Uterus (tissue), 4 donors: ENCODE measurements around the gene FOXO4. TPM values are rescaled to one million over a fixed set of nuclear protein-coding genes. Genes with fewer than 3 reads are reported as not detected.
"Not testable (repeated sequence)": the region's sequence is repeated elsewhere in the genome, so short reads cannot be mapped to it uniquely, and the experiment has no call there.

ENCODE experiments used
- DNase-seq, 2 donors: peaks; one replicate each; pipeline ENCODE4 v3.0.0-alpha.2; 2019 to 2020
- H3K27ac ChIP-seq, 2 donors: fragments of 200-600 bp; sonication (generic); 1 replicate in 1 of 2; 2 replicates in 1 of 2; pipeline ENCODE4 v1.5.1; 2016 to 2018
- H3K27me3 ChIP-seq, 2 donors: fragments of 200-600 bp; sonication (generic); one replicate each; pipeline ENCODE4 v1.5.1; 2018 to 2019; ENCODE audit warnings: control low read depth in 1 of 2
- H3K36me3 ChIP-seq, 2 donors: fragments of 200-600 bp; sonication (generic); one replicate each; pipeline ENCODE4 v1.5.1; 2019; ENCODE audit warnings: control low read depth in 1 of 2
- H3K4me1 ChIP-seq, 2 donors: fragments of 200-600 bp; sonication (generic); one replicate each; pipeline ENCODE4 v1.5.1; 2018 to 2019; ENCODE audit warnings: control low read depth in 1 of 2
- H3K4me3 ChIP-seq, 2 donors: fragments of 200-600 bp; sonication (generic); 1 replicate in 1 of 2; 2 replicates in 1 of 2; pipeline ENCODE4 v1.5.1; 2018 to 2019; ENCODE audit warnings: mild to moderate bottlenecking in 1 of 2
- H3K9me3 ChIP-seq, 2 donors: fragments of 200-600 bp; sonication (generic); one replicate each; pipeline ENCODE4 v1.5.1; 2019; ENCODE audit warnings: control low read depth in 1 of 2
- POLR2A ChIP-seq, 2 donors: fragments of 450-650 bp; IDR thresholded peaks; one replicate each; pipeline ENCODE4 v1.6.1; 2016; ENCODE audit warnings: antibody characterized with exemption in 2 of 2, mild to moderate bottlenecking in 1 of 2, moderate library complexity in 1 of 2
- intact Hi-C: fragments of 100-400 bp; cut with DNase I; formaldehyde crosslinking; loops from one replicate; pipeline ENCODE4 v1.15.1; 2023; ENCODE audit warnings: low total_unique reads
- total RNA-seq, 4 donors: library from RNA; depleted of rRNA in 3 of 4; stranded (reverse); fragments of >200 nt in 3 of 4; gene quantifications; one replicate each; pipeline versions ENCODE4 v1.1.0 to v1.2.4, GENCODE V29; 2014 to 2023
- TF ChIP-seq, protein P1 (sequence below), 4 experiments: fragments of 200-600 bp in 2 of 4; fragments of 450-650 bp in 2 of 4; sonication (generic) in 2 of 4; IDR thresholded peaks; one replicate each; pipeline ENCODE4 v1.5.1; 2016 to 2019; ENCODE audit warnings: antibody characterized with exemption in 4 of 4, mild to moderate bottlenecking in 2 of 4, moderate library complexity in 1 of 4
- donor health status: DM: yes; HTN: yes; CAD: no.

Gene FOXO4, protein sequence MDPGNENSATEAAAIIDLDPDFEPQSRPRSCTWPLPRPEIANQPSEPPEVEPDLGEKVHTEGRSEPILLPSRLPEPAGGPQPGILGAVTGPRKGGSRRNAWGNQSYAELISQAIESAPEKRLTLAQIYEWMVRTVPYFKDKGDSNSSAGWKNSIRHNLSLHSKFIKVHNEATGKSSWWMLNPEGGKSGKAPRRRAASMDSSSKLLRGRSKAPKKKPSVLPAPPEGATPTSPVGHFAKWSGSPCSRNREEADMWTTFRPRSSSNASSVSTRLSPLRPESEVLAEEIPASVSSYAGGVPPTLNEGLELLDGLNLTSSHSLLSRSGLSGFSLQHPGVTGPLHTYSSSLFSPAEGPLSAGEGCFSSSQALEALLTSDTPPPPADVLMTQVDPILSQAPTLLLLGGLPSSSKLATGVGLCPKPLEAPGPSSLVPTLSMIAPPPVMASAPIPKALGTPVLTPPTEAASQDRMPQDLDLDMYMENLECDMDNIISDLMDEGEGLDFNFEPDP
- total RNA-seq, result 10 to 100 TPM in 2 of 4 donors, 1 to 10 TPM in 2; 7.9 to 40.6 (median 10.1) TPM

DNA sequence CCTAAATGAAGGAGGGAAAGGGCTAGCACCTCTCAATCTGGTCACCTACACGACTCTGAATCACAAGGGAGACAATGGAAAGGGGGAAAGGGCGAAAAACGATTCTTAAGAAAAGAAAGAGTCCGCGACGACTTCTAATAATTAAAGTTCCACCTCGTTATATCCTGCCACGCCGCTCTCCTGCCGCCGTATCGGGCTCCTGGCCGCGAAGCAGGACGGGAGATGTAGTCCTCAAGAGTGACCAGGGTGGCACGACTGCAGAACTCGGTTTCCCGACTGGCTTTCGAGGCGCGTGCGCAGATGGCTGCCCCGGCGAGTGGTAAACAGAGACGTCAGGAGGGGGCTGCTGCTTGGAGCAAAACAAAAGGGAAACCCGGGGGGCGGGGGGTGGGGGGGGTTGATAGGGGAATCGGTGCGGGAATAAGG lies at the start of gene FOXO4:
TSS of gene FOXO4 (plus strand) at position 297 of the 426 bp plus-strand sequence. CDS start 678 bp downstream, outside the sequence.
- Histone ChIP-seq H3K27me3 (no peaks in the 10 kb centered on the region), H3K27ac (peak within 1 kb of the TSS; percentile 84 to 89), H3K4me3 (peak within 1 kb of the TSS; percentile 57 to 63), H3K4me1 (no peaks in the 10 kb centered on the region), H3K36me3 (no peaks in the 10 kb centered on the region), H3K9me3 (no peaks in the 10 kb centered on the region)
- TF ChIP-seq, protein P1, sequence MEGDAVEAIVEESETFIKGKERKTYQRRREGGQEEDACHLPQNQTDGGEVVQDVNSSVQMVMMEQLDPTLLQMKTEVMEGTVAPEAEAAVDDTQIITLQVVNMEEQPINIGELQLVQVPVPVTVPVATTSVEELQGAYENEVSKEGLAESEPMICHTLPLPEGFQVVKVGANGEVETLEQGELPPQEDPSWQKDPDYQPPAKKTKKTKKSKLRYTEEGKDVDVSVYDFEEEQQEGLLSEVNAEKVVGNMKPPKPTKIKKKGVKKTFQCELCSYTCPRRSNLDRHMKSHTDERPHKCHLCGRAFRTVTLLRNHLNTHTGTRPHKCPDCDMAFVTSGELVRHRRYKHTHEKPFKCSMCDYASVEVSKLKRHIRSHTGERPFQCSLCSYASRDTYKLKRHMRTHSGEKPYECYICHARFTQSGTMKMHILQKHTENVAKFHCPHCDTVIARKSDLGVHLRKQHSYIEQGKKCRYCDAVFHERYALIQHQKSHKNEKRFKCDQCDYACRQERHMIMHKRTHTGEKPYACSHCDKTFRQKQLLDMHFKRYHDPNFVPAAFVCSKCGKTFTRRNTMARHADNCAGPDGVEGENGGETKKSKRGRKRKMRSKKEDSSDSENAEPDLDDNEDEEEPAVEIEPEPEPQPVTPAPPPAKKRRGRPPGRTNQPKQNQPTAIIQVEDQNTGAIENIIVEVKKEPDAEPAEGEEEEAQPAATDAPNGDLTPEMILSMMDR (IDR thresholded peaks at IDR 0.05), result no peak
- peak; percentile 9 to 32 for TF ChIP-seq POLR2A (IDR thresholded peaks at IDR 0.05)
- peak; percentile 89 to 94 for DNase-seq
- intact Hi-C loops, result no loop called here

DNA sequence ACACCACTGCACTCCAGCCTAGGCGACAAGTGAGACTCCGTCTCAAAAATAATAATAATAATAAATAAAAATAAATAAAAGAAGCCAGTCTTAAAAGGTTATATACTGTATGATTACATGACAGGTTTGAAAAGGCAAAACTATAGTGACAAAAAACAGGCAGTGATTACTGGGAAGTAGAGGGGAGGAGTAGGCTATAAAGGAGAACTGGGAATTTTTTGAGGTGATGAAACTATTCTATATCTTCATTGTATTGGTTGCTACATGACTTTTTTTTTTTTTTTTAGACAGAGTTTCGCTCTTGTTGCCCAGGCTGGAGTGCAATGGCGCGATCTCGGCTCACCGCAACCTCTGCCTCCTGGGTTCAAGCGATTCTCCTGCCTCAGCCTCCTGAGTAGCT lies 47.8 kb upstream of the FOXO4 start:
- H3K27ac ChIP-seq, H3K27me3 ChIP-seq, H3K9me3 ChIP-seq, H3K4me1 ChIP-seq, H3K36me3 ChIP-seq, intact Hi-C loops, H3K4me3 ChIP-seq, DNase-seq: not testable (repeated sequence)

DNA sequence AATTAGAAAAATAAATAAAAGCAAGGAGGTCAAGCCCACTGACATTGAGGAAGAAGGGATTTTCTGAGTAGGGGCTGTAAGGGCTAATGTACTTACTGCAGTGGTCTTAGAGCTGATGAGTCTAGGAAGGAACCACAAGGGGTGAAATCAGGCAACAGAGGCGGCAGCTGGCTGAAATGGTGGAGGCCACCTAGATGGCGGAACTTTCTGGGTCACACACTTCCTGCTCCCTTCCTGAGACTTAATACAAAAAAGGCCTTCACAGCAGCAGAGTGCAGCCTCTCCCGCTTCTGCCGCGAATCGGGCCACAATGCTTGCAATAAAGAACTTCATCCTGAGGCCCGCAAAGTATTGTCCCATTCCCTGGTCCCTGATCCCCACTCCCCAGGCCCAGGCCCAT lies 42.9 kb upstream of the FOXO4 start:
- intact Hi-C loops, result no loop called here

DNA sequence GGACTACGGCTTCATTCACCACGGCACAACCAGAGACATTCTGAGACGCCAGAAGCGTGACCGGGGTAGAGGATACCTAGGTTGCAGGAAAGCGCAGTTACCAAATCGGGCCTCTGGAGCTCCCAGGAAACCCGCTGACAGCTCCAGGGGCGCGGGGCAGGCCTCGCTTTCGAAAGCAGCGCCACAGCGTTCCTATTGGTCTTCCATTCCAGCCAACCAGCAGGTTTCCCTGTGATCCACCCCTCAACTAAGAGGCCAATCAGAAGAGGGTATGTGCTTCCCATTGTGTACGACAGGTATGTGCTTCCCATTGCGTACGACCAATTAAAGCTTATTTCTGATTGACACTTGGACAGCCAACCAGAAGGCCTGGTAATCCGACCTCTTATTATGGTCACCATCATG lies 42.4 kb upstream of the FOXO4 start:
- TF ChIP-seq, protein P1 (IDR thresholded peaks at IDR 0.05), result no peak
- H3K27ac ChIP-seq, result no peak overlapping the region
- H3K4me3 ChIP-seq, result no peak overlapping the region
- intact Hi-C loops, result no loop called here
- no peak for DNase-seq
- H3K27me3 ChIP-seq, result no peaks in the 10 kb centered on the region
- H3K9me3 ChIP-seq, result no peaks in the 10 kb centered on the region
- H3K4me1 ChIP-seq, result no peaks in the 10 kb centered on the region
- H3K36me3 ChIP-seq, result no peaks in the 10 kb centered on the region

More for the DNA sequence above, 42.9 kb upstream of the FOXO4 start:
- TF ChIP-seq, protein P1 (IDR thresholded peaks at IDR 0.05), result no peak
- TF ChIP-seq POLR2A (IDR thresholded peaks at IDR 0.05), result no peak
- Histone ChIP-seq H3K4me3 (no peak overlapping the region), H3K27me3 (no peaks in the 10 kb centered on the region), H3K9me3 (no peaks in the 10 kb centered on the region), H3K36me3 (no peaks in the 10 kb centered on the region), H3K27ac (no peak overlapping the region), H3K4me1 (no peaks in the 10 kb centered on the region)
- no peak for DNase-seq

DNA sequence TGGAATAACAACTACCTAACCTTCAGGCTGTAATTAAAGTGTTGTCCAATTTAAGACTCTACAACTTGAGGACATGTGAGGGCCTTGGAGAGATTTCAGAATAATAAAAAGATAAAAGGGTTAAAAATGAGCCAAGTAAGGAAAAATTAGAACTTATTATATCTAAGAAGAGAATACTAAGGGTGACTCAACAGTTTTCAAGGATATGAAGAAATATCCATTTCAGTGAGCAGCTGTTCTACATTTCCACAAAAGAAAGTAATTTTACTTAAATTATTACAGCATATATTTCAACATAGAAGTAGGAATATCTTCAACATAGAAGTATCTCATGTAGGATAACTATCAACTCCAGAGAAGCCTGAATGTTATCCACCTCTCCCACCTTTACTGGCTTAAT lies 38.8 kb upstream of the FOXO4 start:
- intact Hi-C loops, result no loop called here
- no peaks in the 10 kb centered on the region for H3K9me3 ChIP-seq
- no peak overlapping the region for H3K27ac ChIP-seq
- TF ChIP-seq, protein P1 (IDR thresholded peaks at IDR 0.05), result no peak
- TF ChIP-seq POLR2A (IDR thresholded peaks at IDR 0.05), result no peak
- no peaks in the 10 kb centered on the region for H3K27me3 ChIP-seq
- no peak overlapping the region for H3K4me3 ChIP-seq
- no peak for DNase-seq
- H3K36me3 ChIP-seq, result no peaks in the 10 kb centered on the region
- no peaks in the 10 kb centered on the region for H3K4me1 ChIP-seq
